HEK293T (cell line): ENCODE measurements around the gene B3GNT3.

Experiments used
- ARNT ChIP-seq: fragments of 450-650 bp; IDR thresholded peaks from 2 replicates; pipeline ENCODE4 v1.6.1; 2017; ENCODE audit warnings: mild to moderate bottlenecking
- BHLHE40 ChIP-seq: fragments of 450-650 bp; IDR thresholded peaks from 2 replicates; pipeline ENCODE4 v1.6.1; 2016; ENCODE audit warnings: mild to moderate bottlenecking, moderate library complexity, borderline replicate concordance
- FOXK2 ChIP-seq: fragments of 450-650 bp; IDR thresholded peaks from 2 replicates; pipeline ENCODE4 v1.6.1; 2016; ENCODE audit warnings: mild to moderate bottlenecking
- HDGF ChIP-seq: fragments of 450-650 bp; IDR thresholded peaks from 2 replicates; pipeline ENCODE4 v1.6.1; 2017; ENCODE audit warnings: antibody characterized with exemption, borderline replicate concordance
- PKNOX1 ChIP-seq: fragments of 450-650 bp; IDR thresholded peaks from 2 replicates; pipeline ENCODE4 v1.6.1; 2016
- SP1 ChIP-seq: fragments of 450-650 bp; IDR thresholded peaks from 2 replicates; pipeline ENCODE4 v1.6.1; 2017
- TARDBP ChIP-seq: fragments of 450-650 bp; IDR thresholded peaks from 2 replicates; pipeline ENCODE4 v1.6.1; 2016

GRCh38 chr19:17748884-17749638, 45.9 kb upstream of the B3GNT3 start:
- TF ChIP-seq HDGF: no peak
- TF ChIP-seq FOXK2: no peak
- TF ChIP-seq BHLHE40: no peak
- TF ChIP-seq TARDBP: no peak
- TF ChIP-seq ARNT: no peak
- no peak for TF ChIP-seq PKNOX1
- TF ChIP-seq SP1: no peak
